Gastrocnemius medialis (tissue), 4 donors: Measurements from ENCODE around the gene MBTPS2. TPM values are rescaled to one million over a fixed set of nuclear protein-coding genes. Genes with fewer than 3 reads are reported as not detected.

Experiments
- ATAC-seq, 2 donors: fragments of 150-250 bp; one replicate each; pipeline ENCODE4 v1.9.1; 2016
- DNase-seq, 2 donors: peaks; one replicate each; pipeline ENCODE4 v3.0.0-alpha.2; 2019
- H3K27ac ChIP-seq, 4 donors: fragments of 200-600 bp; sonication (generic); 1 replicate in 1 of 4; 2 replicates in 3 of 4; pipeline ENCODE4 v1.5.1; 2016 to 2018; ENCODE audit warnings: mild to moderate bottlenecking in 2 of 4, moderate library complexity in 1 of 4
- H3K27me3 ChIP-seq, 3 donors: fragments of 200-600 bp; sonication (generic) in 2 of 3; 1 replicate in 1 of 3; 2 replicates in 2 of 3; pipeline versions ENCODE4 v1.5.1 to v1.6.0; 2016 to 2019; ENCODE audit warnings: mild to moderate bottlenecking in 1 of 3, moderate library complexity in 1 of 3
- H3K36me3 ChIP-seq, 2 donors: fragments of 200-600 bp; sonication (generic) in 1 of 2; one replicate each; pipeline ENCODE4 v1.5.1; 2017 to 2018
- H3K4me1 ChIP-seq, 2 donors: fragments of 200-600 bp; sonication (generic) in 1 of 2; one replicate each; pipeline ENCODE4 v1.5.1; 2016 to 2017; ENCODE audit warnings: mild to moderate bottlenecking in 2 of 2
- H3K4me3 ChIP-seq, 4 donors: fragments of 200-600 bp; sonication (generic) in 3 of 4; 1 replicate in 1 of 4; 2 replicates in 3 of 4; pipeline ENCODE4 v1.5.1; 2016 to 2019; ENCODE audit warnings: mild to moderate bottlenecking in 2 of 4
- H3K9me3 ChIP-seq, 3 donors: fragments of 200-600 bp; sonication (generic) in 2 of 3; 1 replicate in 1 of 3; 2 replicates in 2 of 3; pipeline ENCODE4 v1.5.1; 2016 to 2019
- CTCF ChIP-seq, 5 experiments: fragments of 450-650 bp in 3 of 5; fragments of 200-600 bp in 2 of 5; sonication (generic) in 2 of 5; IDR thresholded peaks in 4 of 5; conservative IDR thresholded peaks in 1 of 5; 1 replicate in 4 of 5; 2 replicates in 1 of 5; pipeline ENCODE4 v1.5.1; 2016 to 2019; ENCODE audit warnings: antibody characterized with exemption in 5 of 5, mild to moderate bottlenecking in 3 of 5, moderate library complexity in 3 of 5
- POLR2A ChIP-seq, 2 donors: fragments of 450-650 bp; IDR thresholded peaks; one replicate each; pipeline ENCODE4 v1.6.1; 2017; ENCODE audit warnings: antibody characterized with exemption in 2 of 2, mild to moderate bottlenecking in 2 of 2, moderate library complexity in 2 of 2
- in situ Hi-C, 4 donors: fragments of 200-750 bp; cut with MboI; loops; one replicate each; pipeline versions ENCODE4 v1.15.0 to v1.8.0; 2017; ENCODE audit warnings: low sequenced_read_pairs in 4 of 4
- intact Hi-C: fragments of 100-400 bp; cut with DNase I; formaldehyde crosslinking; loops from one replicate; pipeline ENCODE4 v1.15.1; 2023; ENCODE audit warnings: low total_unique reads
- total RNA-seq, 4 donors: library from RNA; depleted of rRNA; stranded (reverse); fragments of >200 nt; gene quantifications; one replicate each; pipeline versions ENCODE4 v1.1.0 to v1.2.3, GENCODE V29; 2016

Gene MBTPS2
- 10 to 100 TPM in 1 of 4 donors, 1 to 10 TPM in 3; 4.5 to 11.3 (median 6.0) TPM for total RNA-seq

GRCh38 chrX:21839334-21840192 lies at the start of gene MBTPS2:
Gene MBTPS2 (plus strand): TSS chrX:21839617. CDS start chrX:21839735, 118 bp downstream.
- DNase-seq (peak; percentile 66 to 79), ATAC-seq (peak; percentile 97)
- Histone ChIP-seq H3K9me3 (no peaks in the 10 kb centered on the region), H3K36me3 (peaks cover 0 to 6% of the 10 kb centered on the region in 2 donors), H3K27me3 (no peaks in the 10 kb centered on the region), H3K4me3 (peak within 1 kb of the TSS; percentile 67 to 79 (median 76)), H3K4me1 (peaks cover 4 to 11% of the 10 kb centered on the region in 2 donors), H3K27ac (peak within 1 kb of the TSS; percentile 85 to 91 (median 86))
- in situ Hi-C loops: no loop called here
- intact Hi-C loops: loop anchor here (2.0 kb wide), 2 partner anchors 37 to 81 kb away; partner anchors contain the start of gene SMPX
- TF ChIP-seq POLR2A (IDR thresholded peaks at IDR 0.05) (peak; percentile 24 to 36), CTCF (IDR thresholded peaks at IDR 0.05 in 4 of 5, conservative IDR thresholded peaks at IDR 0.05 in 1 of 5) (peak in 1 of 5 experiments; percentile 3)

- Histone ChIP-seq H3K36me3 (no peaks in the 10 kb centered on the region), H3K4me3 (no peak overlapping the region), H3K4me1 (peaks cover 12 to 16% of the 10 kb centered on the region in 2 donors), H3K27me3 (no peaks in the 10 kb centered on the region), H3K27ac (peak overlapping the region; percentile 76 to 87 (median 80)), H3K9me3 (no peaks in the 10 kb centered on the region)
- in situ Hi-C loops: no loop called here
- ATAC-seq (peak; percentile 83 to 86), DNase-seq (peak in 1 of 2 donors; percentile 14)
- TF ChIP-seq CTCF (IDR thresholded peaks at IDR 0.05 in 4 of 5, conservative IDR thresholded peaks at IDR 0.05 in 1 of 5) (peak in 1 of 5 experiments; percentile 15), POLR2A (IDR thresholded peaks at IDR 0.05) (no peak)
- intact Hi-C loops: loop anchor here (2.0 kb wide), 1 partner anchor 42 kb away; no protein-coding TSS in a partner anchor
These were observed 40.7 kb upstream of the MBTPS2 start for GRCh38 chrX:21798677-21799219.

- intact Hi-C loops (loop anchor here (2.0 kb wide), 1 partner anchor 43 kb away; no protein-coding TSS in a partner anchor), in situ Hi-C loops (no loop called here)
- H3K4me1 ChIP-seq: peaks cover 12 to 16% of the 10 kb centered on the region in 2 donors
- H3K36me3 ChIP-seq: no peaks in the 10 kb centered on the region
- H3K4me3 ChIP-seq: no peak overlapping the region
- ATAC-seq: peak; percentile 53 to 64
- no peak for TF ChIP-seq POLR2A (IDR thresholded peaks at IDR 0.05)
- no peak for TF ChIP-seq CTCF (IDR thresholded peaks at IDR 0.05 in 4 of 5, conservative IDR thresholded peaks at IDR 0.05 in 1 of 5)
- H3K27ac ChIP-seq: peak overlapping the region; percentile 76 to 87 (median 80)
- H3K9me3 ChIP-seq: no peaks in the 10 kb centered on the region
- no peak for DNase-seq
- H3K27me3 ChIP-seq: no peaks in the 10 kb centered on the region
These were observed 39.6 kb upstream of the MBTPS2 start for GRCh38 chrX:21799767-21800166.

GRCh38 chrX:21800344-21800770 lies 39.1 kb upstream of the MBTPS2 start:
- Histone ChIP-seq H3K4me1 (peaks cover 12 to 16% of the 10 kb centered on the region in 2 donors), H3K9me3 (no peaks in the 10 kb centered on the region), H3K4me3 (no peak overlapping the region), H3K27ac (peak overlapping the region; percentile 76 to 87 (median 80)), H3K27me3 (no peaks in the 10 kb centered on the region), H3K36me3 (no peaks in the 10 kb centered on the region)
- DNase-seq: peak; percentile 28 to 42
- peak; percentile 80 to 81 for ATAC-seq
- intact Hi-C loops (no loop called here), in situ Hi-C loops (no loop called here)
- TF ChIP-seq POLR2A (IDR thresholded peaks at IDR 0.05) (no peak), CTCF (IDR thresholded peaks at IDR 0.05 in 4 of 5, conservative IDR thresholded peaks at IDR 0.05 in 1 of 5) (no peak)
